ENCODE results near the gene SEZ6. TPM values are rescaled to one million over a fixed set of nuclear protein-coding genes. Genes with fewer than 3 reads are reported as not detected.
A peak's percentile ranks its signal among the peaks of the same experiment; 100 is the strongest.

The SEZ6 gene
- total RNA-seq, 1 donor from 2014 or later: 6.7 TPM

- TF ChIP-seq, protein P1, sequence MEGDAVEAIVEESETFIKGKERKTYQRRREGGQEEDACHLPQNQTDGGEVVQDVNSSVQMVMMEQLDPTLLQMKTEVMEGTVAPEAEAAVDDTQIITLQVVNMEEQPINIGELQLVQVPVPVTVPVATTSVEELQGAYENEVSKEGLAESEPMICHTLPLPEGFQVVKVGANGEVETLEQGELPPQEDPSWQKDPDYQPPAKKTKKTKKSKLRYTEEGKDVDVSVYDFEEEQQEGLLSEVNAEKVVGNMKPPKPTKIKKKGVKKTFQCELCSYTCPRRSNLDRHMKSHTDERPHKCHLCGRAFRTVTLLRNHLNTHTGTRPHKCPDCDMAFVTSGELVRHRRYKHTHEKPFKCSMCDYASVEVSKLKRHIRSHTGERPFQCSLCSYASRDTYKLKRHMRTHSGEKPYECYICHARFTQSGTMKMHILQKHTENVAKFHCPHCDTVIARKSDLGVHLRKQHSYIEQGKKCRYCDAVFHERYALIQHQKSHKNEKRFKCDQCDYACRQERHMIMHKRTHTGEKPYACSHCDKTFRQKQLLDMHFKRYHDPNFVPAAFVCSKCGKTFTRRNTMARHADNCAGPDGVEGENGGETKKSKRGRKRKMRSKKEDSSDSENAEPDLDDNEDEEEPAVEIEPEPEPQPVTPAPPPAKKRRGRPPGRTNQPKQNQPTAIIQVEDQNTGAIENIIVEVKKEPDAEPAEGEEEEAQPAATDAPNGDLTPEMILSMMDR (IDR thresholded peaks at IDR 0.05; ENCODE audit: partially characterized antibody, unreplicated experiment): no peak
- Mint-ChIP-seq H3K9me3 (ENCODE audit: unreplicated experiment) (peaks cover 4% of the 10 kb centered on the region), H3K27me3 (ENCODE audit: unreplicated experiment) (peaks cover 5% of the 10 kb centered on the region), H3K36me3 (ENCODE audit: unreplicated experiment) (no peaks in the 10 kb centered on the region), H3K4me1 (ENCODE audit: low read depth, unreplicated experiment) (peaks cover 12% of the 10 kb centered on the region), H3K27ac (ENCODE audit: unreplicated experiment) (no peak overlapping the region), H3K4me3 (ENCODE audit: unreplicated experiment) (peak overlapping the region; percentile 38)
- DNase-seq: no peak
Observed at GRCh38 chr17:28992625-28993600, 12.9 kb downstream of the SEZ6 start.

GRCh38 chr17:28992185-28992584 lies 13.6 kb downstream of the SEZ6 start:
- H3K9me3 Mint-ChIP-seq (ENCODE audit: unreplicated experiment): peaks cover 4% of the 10 kb centered on the region
- no peak for DNase-seq
- TF ChIP-seq, protein P1 (IDR thresholded peaks at IDR 0.05; ENCODE audit: partially characterized antibody, unreplicated experiment): no peak
- no peak overlapping the region for H3K27ac Mint-ChIP-seq (ENCODE audit: unreplicated experiment)
- H3K4me1 Mint-ChIP-seq (ENCODE audit: low read depth, unreplicated experiment): peaks cover 12% of the 10 kb centered on the region
- no peak overlapping the region for H3K4me3 Mint-ChIP-seq (ENCODE audit: unreplicated experiment)
- peaks cover 5% of the 10 kb centered on the region for H3K27me3 Mint-ChIP-seq (ENCODE audit: unreplicated experiment)
- no peaks in the 10 kb centered on the region for H3K36me3 Mint-ChIP-seq (ENCODE audit: unreplicated experiment)

- DNase-seq: no peak
- no peaks in the 10 kb centered on the region for H3K36me3 Mint-ChIP-seq (ENCODE audit: unreplicated experiment)
- no peak overlapping the region for H3K4me3 Mint-ChIP-seq (ENCODE audit: unreplicated experiment)
- no peak overlapping the region for H3K27ac Mint-ChIP-seq (ENCODE audit: unreplicated experiment)
- TF ChIP-seq, protein P1 (IDR thresholded peaks at IDR 0.05; ENCODE audit: partially characterized antibody, unreplicated experiment): no peak
- H3K9me3 Mint-ChIP-seq (ENCODE audit: unreplicated experiment): peaks cover 2% of the 10 kb centered on the region
- H3K27me3 Mint-ChIP-seq (ENCODE audit: unreplicated experiment): peaks cover 5% of the 10 kb centered on the region
- peaks cover 10% of the 10 kb centered on the region for H3K4me1 Mint-ChIP-seq (ENCODE audit: low read depth, unreplicated experiment)
Observed at GRCh38 chr17:28991779-28992178, 14.1 kb downstream of the SEZ6 start.

DNA sequence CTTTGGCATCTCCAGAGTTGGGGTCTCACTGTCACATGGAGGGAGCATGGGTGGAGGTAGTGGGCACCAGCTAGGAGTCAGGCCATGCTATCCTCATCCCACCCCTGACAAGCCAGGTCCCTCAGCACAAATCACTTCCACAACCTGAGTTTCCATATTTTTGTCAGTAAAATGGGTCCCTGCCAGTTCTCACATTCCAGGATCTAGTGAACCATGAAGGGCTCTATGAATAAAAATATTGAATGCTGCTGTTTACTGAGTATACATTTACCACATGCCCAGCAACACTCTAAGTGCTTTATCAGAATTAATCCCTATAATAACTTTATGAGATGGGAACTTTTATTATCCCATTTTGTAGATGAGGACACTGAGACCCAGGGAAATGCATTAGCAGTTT lies 16.8 kb downstream of the SEZ6 start:
- peaks cover 3% of the 10 kb centered on the region for H3K27me3 Mint-ChIP-seq (ENCODE audit: unreplicated experiment)

More for the DNA sequence above, 16.8 kb downstream of the SEZ6 start:
- Mint-ChIP-seq H3K27ac (ENCODE audit: unreplicated experiment) (no peak overlapping the region), H3K4me1 (ENCODE audit: low read depth, unreplicated experiment) (peaks cover 15% of the 10 kb centered on the region), H3K9me3 (ENCODE audit: unreplicated experiment) (no peaks in the 10 kb centered on the region), H3K4me3 (ENCODE audit: unreplicated experiment) (no peak overlapping the region), H3K36me3 (ENCODE audit: unreplicated experiment) (no peaks in the 10 kb centered on the region)
- no peak for DNase-seq
- TF ChIP-seq, protein P1 (IDR thresholded peaks at IDR 0.05; ENCODE audit: partially characterized antibody, unreplicated experiment): no peak
